Measurements from ENCODE around the gene TRIP13.

The TRIP13 gene

DNA sequence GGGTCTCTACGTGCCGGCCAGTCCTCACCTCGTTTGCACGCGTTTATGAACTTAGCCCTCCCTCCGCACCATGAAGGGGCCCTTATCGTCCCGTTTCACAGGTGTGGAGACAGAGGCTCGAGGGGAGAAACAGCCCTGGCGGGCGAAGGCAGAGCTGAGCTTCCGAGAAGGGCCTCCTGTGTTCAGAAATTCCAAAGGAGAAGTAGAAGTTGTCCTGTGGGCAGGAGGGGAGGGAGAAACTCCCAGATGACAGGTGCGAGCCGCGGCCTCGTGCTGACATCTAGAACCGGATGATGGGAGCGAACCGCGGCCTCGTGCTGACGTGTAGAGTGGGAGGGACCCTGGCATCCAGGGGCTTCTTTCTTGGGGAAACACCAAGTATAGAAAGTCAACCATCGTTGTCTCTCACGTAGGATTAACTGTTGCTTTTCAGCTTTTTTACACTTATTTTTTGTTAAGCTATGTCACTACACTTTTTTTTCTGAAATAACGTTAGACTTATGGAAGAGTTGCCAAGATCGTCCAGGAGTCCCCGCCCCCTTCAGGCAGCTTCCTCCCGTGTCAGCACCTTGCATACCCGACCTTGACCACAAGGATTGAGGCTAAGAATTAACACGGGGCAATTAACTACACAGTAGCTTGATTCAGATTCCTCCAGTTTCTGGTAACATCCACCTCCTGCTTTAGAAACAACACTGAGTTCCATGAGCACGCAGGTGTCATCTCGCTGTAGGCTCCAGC, 73.1 kb downstream of the TRIP13 start:
- no peak for TF ChIP-seq CTCF (IDR thresholded peaks at IDR 0.05; ENCODE audit: unreplicated experiment in 3 of 3)
- H3K4me3 Mint-ChIP-seq = no peak overlapping the region
- H3K27me3 Mint-ChIP-seq (ENCODE audit: low read depth) = peaks cover 10% of the 10 kb centered on the region
- no peak overlapping the region for H3K27ac Mint-ChIP-seq
- H3K9me3 Mint-ChIP-seq = peaks cover 3% of the 10 kb centered on the region
- no peaks in the 10 kb centered on the region for H3K36me3 Mint-ChIP-seq (ENCODE audit: low read depth)
- peaks cover 42% of the 10 kb centered on the region for H3K4me1 Mint-ChIP-seq

DNA sequence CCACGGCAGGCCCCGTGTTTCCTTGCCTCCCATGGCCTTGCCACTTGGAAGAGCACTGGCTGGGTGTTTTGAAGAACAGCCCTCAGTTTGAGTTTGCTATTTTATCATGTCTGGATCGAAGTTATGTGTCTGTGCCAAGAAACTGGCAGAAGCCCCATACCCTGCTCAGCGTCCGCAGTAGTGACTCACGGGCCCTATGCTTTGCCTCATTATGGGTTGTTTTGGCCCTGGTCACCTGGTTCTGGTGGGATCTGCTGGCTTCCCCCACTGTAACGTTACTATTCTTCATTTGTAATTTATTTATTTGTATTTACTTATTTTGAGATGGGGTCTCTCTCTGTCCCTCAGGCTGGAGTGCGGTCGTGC, 73.6 kb downstream of the TRIP13 start:
- Mint-ChIP-seq H3K27ac (no peak overlapping the region), H3K9me3 (peaks cover 7% of the 10 kb centered on the region), H3K4me1 (peaks cover 39% of the 10 kb centered on the region), H3K36me3 (ENCODE audit: low read depth) (no peaks in the 10 kb centered on the region), H3K4me3 (no peak overlapping the region), H3K27me3 (ENCODE audit: low read depth) (peaks cover 10% of the 10 kb centered on the region)
- TF ChIP-seq CTCF (IDR thresholded peaks at IDR 0.05; ENCODE audit: unreplicated experiment in 3 of 3) = no peak

DNA sequence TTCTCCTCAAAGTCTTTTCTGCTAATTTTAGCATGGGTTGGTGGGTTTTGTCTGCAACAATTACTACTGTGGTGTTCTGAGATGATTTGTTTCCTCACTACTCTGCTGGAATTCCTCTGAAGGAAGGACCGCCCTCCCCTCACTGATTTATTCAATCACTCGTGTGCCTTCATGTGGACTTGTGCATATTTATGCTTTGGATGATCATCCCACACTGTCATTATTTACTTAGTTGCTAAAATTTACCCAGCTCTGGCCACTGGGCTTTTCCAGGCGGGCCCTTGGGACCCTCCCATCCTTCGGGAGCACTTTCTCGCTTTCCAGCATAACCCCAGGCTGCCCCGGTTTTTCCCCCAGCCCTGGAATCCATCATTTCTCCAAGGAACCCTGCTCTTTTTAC, 74.3 kb downstream of the TRIP13 start:
- Mint-ChIP-seq H3K27me3 (ENCODE audit: low read depth) (peaks cover 10% of the 10 kb centered on the region), H3K4me3 (no peak overlapping the region), H3K9me3 (peaks cover 7% of the 10 kb centered on the region), H3K36me3 (ENCODE audit: low read depth) (no peaks in the 10 kb centered on the region), H3K27ac (no peak overlapping the region), H3K4me1 (peaks cover 39% of the 10 kb centered on the region)
- TF ChIP-seq CTCF (IDR thresholded peaks at IDR 0.05; ENCODE audit: unreplicated experiment in 3 of 3) = no peak
